ENCODE results near the gene CDH8. TPM values are rescaled to one million over a fixed set of nuclear protein-coding genes. Genes with fewer than 3 reads are reported as not detected.

Gene CDH8
- total RNA-seq, 1 experiment from 2014 or later = 2.5 TPM

DNA sequence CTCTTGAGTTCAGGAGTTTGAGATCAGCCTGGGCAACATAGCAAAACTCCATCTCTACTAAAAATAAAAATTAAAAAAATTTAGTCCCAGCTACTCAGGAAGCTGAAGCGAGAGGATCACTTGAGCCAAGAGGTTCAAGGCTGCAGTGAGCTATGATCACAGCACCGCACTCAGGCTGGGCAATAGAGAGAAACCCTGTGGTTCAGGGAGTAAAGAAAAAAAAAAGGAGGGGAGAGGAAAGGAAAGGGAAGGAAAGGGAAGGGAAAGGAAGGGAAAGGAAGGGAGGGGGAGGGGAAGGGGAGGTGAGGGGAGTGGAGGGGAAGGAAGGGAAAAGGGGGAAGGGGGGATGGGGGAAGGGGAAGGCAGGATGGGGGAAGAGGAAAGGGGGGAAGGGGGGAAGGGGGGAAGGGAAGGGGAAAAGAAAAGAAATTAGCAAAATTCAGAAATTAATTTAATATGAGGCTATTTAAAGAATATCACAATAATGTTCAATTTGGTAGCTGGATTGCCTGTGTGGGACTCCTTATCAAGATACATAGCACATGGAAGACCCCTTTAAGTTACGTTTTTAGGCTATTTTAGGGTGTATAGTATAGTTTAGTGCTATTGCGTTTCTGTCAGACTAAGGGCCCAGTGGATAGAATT, 424.3 kb downstream of the CDH8 start:
- ChIA-PET CTCF (no interaction called here), POLR2A (no interaction called here), RAD21 (ENCODE audit: low non-redundant PET in 1 of 2, low total read pairs in 2 of 2, uncharacterized antibody in 2 of 2, unreplicated experiment in 2 of 2) (no interaction called here)
- no peaks in the 10 kb centered on the region for H3K4me1 ChIP-seq (ENCODE audit: control insufficient read depth in 1 of 2, insufficient read depth in 2 of 2, low read length in 2 of 2)
- no peak overlapping the region for H3K27ac ChIP-seq (ENCODE audit: low read depth, low read length)
- no peak for ATAC-seq
- H3K4me2 ChIP-seq (ENCODE audit: low read length) = no peak overlapping the region
- H3K9me2 ChIP-seq (ENCODE audit: insufficient read depth) = no peaks in the 10 kb centered on the region
- DNase-seq (ENCODE audit: low read depth, low spot score) = no peak
- peaks cover 0 to 21% of the 10 kb centered on the region in 2 experiments; a peak in 3 of 4 replicates for H3K9me3 ChIP-seq (ENCODE audit: control insufficient read depth in 1 of 2, insufficient read depth in 1 of 2, low read depth in 1 of 2, low read length in 2 of 2)
- TF ChIP-seq SRF (IDR thresholded peaks at IDR 0.05; ENCODE audit: low read depth) (no peak), SIN3A (IDR thresholded peaks at IDR 0.05; ENCODE audit: low read depth) (no peak), REST (IDR thresholded peaks at IDR 0.05; ENCODE audit: low read depth) (no peak), EGR1 (IDR thresholded peaks at IDR 0.05; ENCODE audit: low read depth) (no peak), ZBTB33 (IDR thresholded peaks at IDR 0.05; ENCODE audit: extremely low read depth, insufficient replicate concordance, low read length) (no peak), ZNF274 (IDR thresholded peaks at IDR 0.05; ENCODE audit: low read depth, low read length) (no peak), EZH2 (IDR thresholded peaks at IDR 0.05) (no peak)
- H2AFZ ChIP-seq (ENCODE audit: low read depth, low read length, poor library complexity, severe bottlenecking) = no peak overlapping the region
- BruUV-seq (replicated peaks) = no TSS peak
- H3K36me3 ChIP-seq (ENCODE audit: control insufficient read depth in 1 of 2, insufficient read depth in 2 of 2, low read length in 2 of 2) = no peaks in the 10 kb centered on the region
- no peaks in the 10 kb centered on the region for H3K79me2 ChIP-seq (ENCODE audit: insufficient read depth, low read length)
- H3K4me3 ChIP-seq (replicated peaks in 1 of 2; ENCODE audit: low read depth in 1 of 2, low read length in 2 of 2) = no peak overlapping the region
- intact Hi-C loops (cut with micrococcal nuclease) = no loop called here
- H3K9ac ChIP-seq (ENCODE audit: low read length) = no peak overlapping the region
- H4K20me1 ChIP-seq (ENCODE audit: insufficient read depth) = no peaks in the 10 kb centered on the region
- H3K27me3 ChIP-seq (ENCODE audit: insufficient read depth, low read length) = no peaks in the 10 kb centered on the region
